HCT116 (cell line): ENCODE measurements around the gene FGF18. TPM values are rescaled to one million over a fixed set of nuclear protein-coding genes. Genes with fewer than 3 reads are reported as not detected.

Source experiments
- ATAC-seq: fragments of 200-7000 bp; cut with Tn5 transposase; 2 replicates; pipeline ENCODE4 v1.9.1; 2020; ENCODE audit warnings: mild to moderate bottlenecking, moderate library complexity
- BruUV-seq: library from RNA; stranded (reverse); fragments of 400-500 nt; replicated peaks from 2 replicates; lab custom pipeline; 2021; lab: Mats Ljungman, UMichigan
- CTCF ChIA-PET: fragments of 300-600 bp; sonication (Branson Sonifier 250); formaldehyde crosslinking; loops from one replicate; lab custom pipeline; 2021; ENCODE audit warnings: antibody characterized with exemption; lab: Charles Lee
- POLR2A ChIA-PET: fragments of 300-600, 350-600 bp; sonication (Branson Sonifier 250); formaldehyde crosslinking; loops from one replicate; lab custom pipeline; 2021; ENCODE audit warnings: antibody characterized with exemption; lab: Charles Lee
- RAD21 ChIA-PET, 2 experiments: fragments of 300-600 bp; sonication (Branson Sonifier 250); formaldehyde crosslinking; loops; one replicate each; lab custom pipeline; 2023; ENCODE audit warnings: low total read pairs in 2 of 2; ENCODE audit not compliant: uncharacterized antibody in 2 of 2, unreplicated experiment in 2 of 2, low non-redundant PET in 1 of 2; lab: Charles Lee
- DNase-seq: peaks from one replicate; pipeline ENCODE4 v3.0.0-alpha.2; 2010; ENCODE audit warnings: low read depth, low spot score
- H2AFZ ChIP-seq: fragments of 200-600 bp; shearing (Covaris generic), sonication (generic); 2 replicates; pipeline ENCODE4 v1.6.1; 2017; ENCODE audit warnings: low read depth, mixed run types, mixed read lengths, antibody characterized with exemption, low read length; ENCODE audit not compliant: poor library complexity, severe bottlenecking
- H3K27ac ChIP-seq: 2 replicates; pipeline ENCODE4 v1.5.1; 2012; ENCODE audit warnings: low read depth, low read length
- H3K27me3 ChIP-seq: fragments of 200-600 bp; sonication (generic); 2 replicates; pipeline ENCODE4 v1.6.1; 2016; ENCODE audit warnings: mixed run types, low read length, mixed read lengths; ENCODE audit not compliant: insufficient read depth
- H3K36me3 ChIP-seq, 2 experiments: fragments of 200-500 bp in 1 of 2; fragments of 200-600 bp in 1 of 2; sonication (Bioruptor generic) in 1 of 2; sonication (generic) in 1 of 2; 2 replicates each; pipeline versions ENCODE4 v1.5.1 to v1.6.1; 2014 to 2016; ENCODE audit warnings: low read length in 2 of 2, inconsistent platforms in 1 of 2, mixed read lengths in 1 of 2, mixed run types in 1 of 2; ENCODE audit not compliant: insufficient read depth in 2 of 2, control insufficient read depth in 1 of 2
- H3K4me1 ChIP-seq, 2 experiments: fragments of 200-600 bp in 1 of 2; sonication (generic) in 1 of 2; 2 replicates each; pipeline versions ENCODE4 v1.5.1 to v1.6.1; 2012 to 2017; ENCODE audit warnings: low read length in 2 of 2, inconsistent platforms in 1 of 2, mild to moderate bottlenecking in 1 of 2, mixed read lengths in 1 of 2, mixed run types in 1 of 2, moderate library complexity in 1 of 2; ENCODE audit not compliant: insufficient read depth in 2 of 2, control insufficient read depth in 1 of 2
- H3K4me2 ChIP-seq: fragments of 200-600 bp; sonication (generic); 2 replicates; pipeline ENCODE4 v1.6.1; 2017; ENCODE audit warnings: mixed run types, low read length, mixed read lengths
- H3K4me3 ChIP-seq, 2 experiments: fragments of 200-600 bp in 1 of 2; sonication (generic) in 1 of 2; replicated peaks in 1 of 2; 2 replicates each; pipeline ENCODE4 v1.5.1; 2011 to 2016; ENCODE audit warnings: low read length in 2 of 2, control low read depth in 1 of 2, low read depth in 1 of 2, mild to moderate bottlenecking in 1 of 2, mixed read lengths in 1 of 2, mixed run types in 1 of 2
- H3K79me2 ChIP-seq: fragments of 200-600 bp; sonication (generic); 2 replicates; pipeline ENCODE4 v1.6.1; 2017; ENCODE audit warnings: mild to moderate bottlenecking, mixed run types, low read length, moderate library complexity, mixed read lengths; ENCODE audit not compliant: insufficient read depth
- H3K9ac ChIP-seq: fragments of 200-600 bp; sonication (generic); 2 replicates; pipeline ENCODE4 v1.6.1; 2016; ENCODE audit warnings: low read length, mixed read lengths
- H3K9me2 ChIP-seq: fragments of 200-600 bp; sonication (generic), shearing (Covaris generic); 2 replicates; pipeline ENCODE4 v1.6.1; 2017; ENCODE audit warnings: mixed run types, mild to moderate bottlenecking, moderate library complexity; ENCODE audit not compliant: insufficient read depth
- H3K9me3 ChIP-seq, 2 experiments: fragments of 200-500 bp in 1 of 2; fragments of 200-600 bp in 1 of 2; sonication (Bioruptor generic) in 1 of 2; sonication (generic) in 1 of 2; 2 replicates each; pipeline ENCODE4 v1.6.1; 2014 to 2017; ENCODE audit warnings: low read length in 2 of 2, mixed read lengths in 2 of 2, inconsistent platforms in 1 of 2, low read depth in 1 of 2, mild to moderate bottlenecking in 1 of 2, mixed run types in 1 of 2, moderate library complexity in 1 of 2; ENCODE audit not compliant: control insufficient read depth in 1 of 2, insufficient read depth in 1 of 2
- H4K20me1 ChIP-seq: fragments of 200-600 bp; sonication (generic), shearing (Covaris generic); 2 replicates; pipeline ENCODE4 v1.6.1; 2017; ENCODE audit warnings: mixed run types, mild to moderate bottlenecking, moderate library complexity; ENCODE audit not compliant: insufficient read depth
- ATF3 ChIP-seq: IDR thresholded peaks from 2 replicates; pipeline ENCODE4 v1.6.1; 2012
- CBX3 ChIP-seq: IDR thresholded peaks from 2 replicates; pipeline ENCODE4 v1.6.1; 2012; ENCODE audit warnings: low read depth
- CEBPB ChIP-seq: IDR thresholded peaks from 2 replicates; pipeline ENCODE4 v1.6.1; 2012; ENCODE audit warnings: low read depth
- EGR1 ChIP-seq: IDR thresholded peaks from 2 replicates; pipeline ENCODE4 v1.6.1; 2012; ENCODE audit warnings: low read depth
- JUND ChIP-seq: IDR thresholded peaks from 2 replicates; pipeline ENCODE4 v1.6.1; 2012
- REST ChIP-seq: IDR thresholded peaks from 2 replicates; pipeline ENCODE4 v1.6.1; 2012; ENCODE audit warnings: low read depth
- SRF ChIP-seq: IDR thresholded peaks from 2 replicates; pipeline ENCODE4 v1.6.1; 2012; ENCODE audit warnings: low read depth
- ZNF274 ChIP-seq: fragments of 200-500 bp; sonication (Bioruptor generic); IDR thresholded peaks from 2 replicates; pipeline ENCODE4 v1.6.1; 2014; ENCODE audit warnings: mild to moderate bottlenecking, low read depth, low read length, inconsistent platforms
- intact Hi-C: fragments of 100-400 bp; cut with micrococcal nuclease; formaldehyde crosslinking; loops from 2 replicates; pipeline ENCODE4 v1.10.0; 2022
- total RNA-seq: library from RNA; stranded (reverse); gene quantifications from one replicate; pipeline ENCODE4 v1.2.1, GENCODE V29; 2021; ENCODE audit not compliant: unreplicated experiment

Gene FGF18
- total RNA-seq, 1 experiment from 2014 or later = 0.96 TPM

GRCh38 chr5:171438738-171439137, 19.3 kb downstream of the FGF18 start:
- Histone ChIP-seq H3K9me2 (no peaks in the 10 kb centered on the region), H3K4me2 (no peak overlapping the region), H3K9ac (no peak overlapping the region), H3K27ac (no peak overlapping the region), H4K20me1 (no peaks in the 10 kb centered on the region), H3K4me1 (no peaks in the 10 kb centered on the region), H3K79me2 (no peaks in the 10 kb centered on the region), H2AFZ (no peak overlapping the region), H3K36me3 (no peaks in the 10 kb centered on the region), H3K4me3 (no peak overlapping the region), H3K9me3 (no peaks in the 10 kb centered on the region), H3K27me3 (no peaks in the 10 kb centered on the region)
- TF ChIP-seq SRF (no peak), JUND (no peak), CEBPB (no peak), REST (no peak), EGR1 (no peak), ZNF274 (no peak), CBX3 (no peak), ATF3 (no peak)
- POLR2A ChIA-PET = no interaction called here
- CTCF ChIA-PET = no interaction called here
- RAD21 ChIA-PET = no interaction called here
- no peak for DNase-seq
- BruUV-seq = no TSS peak
- ATAC-seq = no peak
- intact Hi-C loops = no loop called here
